ENCODE results near the gene ATP6V0E1.
"Not testable (repeated sequence)": the region's sequence is repeated elsewhere in the genome, so short reads cannot be mapped to it uniquely, and the experiment has no call there.

Gene ATP6V0E1

DNA sequence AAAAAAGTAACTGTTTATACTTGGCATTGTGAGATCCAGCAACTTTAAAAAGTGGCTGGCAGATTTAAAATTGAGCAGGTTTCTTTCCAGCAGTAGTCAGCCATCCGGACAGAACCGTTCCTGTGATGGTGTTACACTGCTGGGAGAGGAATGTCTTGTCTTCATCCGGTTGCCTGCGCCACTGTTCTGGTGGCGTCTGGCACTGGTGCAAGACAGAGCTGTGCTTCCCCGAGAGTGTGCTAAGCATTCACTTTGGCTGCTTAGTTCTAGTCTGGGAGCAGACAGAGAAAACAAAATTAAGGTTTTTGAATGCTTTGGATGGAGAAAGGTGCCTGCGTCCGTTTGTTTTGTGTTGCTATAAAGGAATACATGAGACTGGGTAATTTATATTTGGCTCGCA is 37.1 kb downstream of the ATP6V0E1 start:
- TF ChIP-seq, protein P1, sequence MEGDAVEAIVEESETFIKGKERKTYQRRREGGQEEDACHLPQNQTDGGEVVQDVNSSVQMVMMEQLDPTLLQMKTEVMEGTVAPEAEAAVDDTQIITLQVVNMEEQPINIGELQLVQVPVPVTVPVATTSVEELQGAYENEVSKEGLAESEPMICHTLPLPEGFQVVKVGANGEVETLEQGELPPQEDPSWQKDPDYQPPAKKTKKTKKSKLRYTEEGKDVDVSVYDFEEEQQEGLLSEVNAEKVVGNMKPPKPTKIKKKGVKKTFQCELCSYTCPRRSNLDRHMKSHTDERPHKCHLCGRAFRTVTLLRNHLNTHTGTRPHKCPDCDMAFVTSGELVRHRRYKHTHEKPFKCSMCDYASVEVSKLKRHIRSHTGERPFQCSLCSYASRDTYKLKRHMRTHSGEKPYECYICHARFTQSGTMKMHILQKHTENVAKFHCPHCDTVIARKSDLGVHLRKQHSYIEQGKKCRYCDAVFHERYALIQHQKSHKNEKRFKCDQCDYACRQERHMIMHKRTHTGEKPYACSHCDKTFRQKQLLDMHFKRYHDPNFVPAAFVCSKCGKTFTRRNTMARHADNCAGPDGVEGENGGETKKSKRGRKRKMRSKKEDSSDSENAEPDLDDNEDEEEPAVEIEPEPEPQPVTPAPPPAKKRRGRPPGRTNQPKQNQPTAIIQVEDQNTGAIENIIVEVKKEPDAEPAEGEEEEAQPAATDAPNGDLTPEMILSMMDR (IDR thresholded peaks at IDR 0.05; ENCODE audit: low read depth, low read length): no peak
- DNase-seq (ENCODE audit: extremely low read depth, low read depth): no peak

DNA sequence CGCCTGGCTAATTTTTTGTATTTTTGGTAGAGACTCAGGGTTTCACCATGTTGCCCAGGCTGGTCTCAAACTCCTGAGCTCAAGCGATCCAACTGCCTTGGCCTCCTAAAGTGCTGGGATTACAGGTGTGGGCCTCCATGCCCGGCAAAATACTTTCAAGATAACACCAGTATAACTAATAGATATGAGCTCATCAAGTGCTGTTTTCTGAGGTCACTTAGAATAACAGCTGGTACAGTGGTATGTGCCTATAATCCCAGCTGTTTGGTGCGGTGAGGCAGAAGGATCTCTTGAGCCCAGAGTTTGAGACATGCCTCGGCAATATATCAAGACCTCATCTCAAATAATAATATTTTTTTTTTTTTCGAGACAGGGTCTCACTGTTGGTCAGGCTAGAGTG is 42.1 kb downstream of the ATP6V0E1 start:
- TF ChIP-seq, protein P1 (IDR thresholded peaks at IDR 0.05; ENCODE audit: low read depth, low read length): no peak
- DNase-seq (ENCODE audit: extremely low read depth, low read depth): no peak

DNA sequence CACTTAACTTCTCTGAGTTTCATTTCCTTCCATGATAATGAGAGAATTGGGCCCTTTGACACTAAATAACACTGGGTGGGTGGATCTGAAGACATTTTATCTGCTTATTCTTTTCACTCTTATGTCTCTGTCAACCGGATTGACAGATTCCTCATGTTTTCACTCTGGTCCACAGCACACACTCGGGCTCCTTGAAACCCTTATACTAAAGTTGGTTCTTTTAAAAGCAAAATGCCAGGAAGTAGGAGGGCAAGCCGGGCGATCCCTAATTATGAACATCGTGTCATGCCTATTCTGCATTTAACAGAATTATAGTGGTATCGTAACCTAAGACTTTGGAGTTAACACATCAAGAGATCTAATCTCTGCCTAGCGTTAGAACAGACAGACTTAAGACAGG is 44.3 kb downstream of the ATP6V0E1 start:
- TF ChIP-seq, protein P1 (IDR thresholded peaks at IDR 0.05; ENCODE audit: low read depth, low read length): no peak
- DNase-seq (ENCODE audit: extremely low read depth, low read depth): no peak

DNA sequence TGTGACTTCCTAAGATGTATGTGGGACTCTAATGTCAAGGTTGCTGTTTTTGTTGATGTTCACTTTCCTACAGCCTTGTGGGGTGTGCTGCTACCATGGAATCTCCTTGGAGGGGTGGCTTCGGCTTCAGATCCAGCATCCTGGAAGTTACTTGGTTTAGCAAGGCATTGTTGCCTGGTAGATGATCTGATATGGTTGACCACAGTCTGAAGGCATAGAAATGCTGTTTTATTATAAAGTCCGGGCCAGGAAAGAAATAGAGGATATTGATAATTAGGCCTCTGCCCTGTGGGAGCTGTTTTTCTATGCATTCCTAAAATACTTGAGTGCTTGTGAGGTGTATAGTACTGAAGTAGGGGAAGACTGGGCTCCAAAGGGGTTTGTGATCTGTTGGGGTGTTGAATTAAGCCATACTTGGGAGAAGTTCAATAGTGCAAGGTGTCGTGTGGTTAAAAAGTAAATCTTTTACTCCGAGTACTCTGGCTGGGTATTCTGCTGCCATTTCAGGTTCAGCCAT is 45.3 kb downstream of the ATP6V0E1 start:
- no peak for DNase-seq (ENCODE audit: extremely low read depth, low read depth)
- TF ChIP-seq, protein P1 (IDR thresholded peaks at IDR 0.05; ENCODE audit: low read depth, low read length): no peak

DNA sequence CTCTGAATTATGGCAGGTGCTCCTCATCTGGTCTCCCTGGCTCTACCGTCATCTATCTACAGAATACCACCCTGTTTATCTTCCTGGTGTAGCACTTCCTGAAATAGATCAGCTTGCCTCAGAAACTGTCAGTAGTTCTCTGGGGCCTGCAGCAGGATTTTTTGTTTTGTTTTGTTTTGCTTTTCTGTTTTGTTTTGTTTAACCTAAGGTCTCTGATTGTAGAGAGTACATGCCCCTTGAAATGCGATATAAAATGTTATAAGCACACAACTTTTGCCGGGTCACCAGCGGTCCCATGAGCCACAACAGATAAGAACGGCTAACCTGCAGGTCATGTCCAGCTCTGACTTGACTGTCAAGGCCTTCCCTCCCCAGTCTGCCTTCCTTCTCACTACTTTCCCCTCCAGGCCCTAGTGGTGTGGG is 45.9 kb downstream of the ATP6V0E1 start:
- no peak for DNase-seq (ENCODE audit: extremely low read depth, low read depth)
- TF ChIP-seq, protein P1 (IDR thresholded peaks at IDR 0.05; ENCODE audit: low read depth, low read length): no peak

DNA sequence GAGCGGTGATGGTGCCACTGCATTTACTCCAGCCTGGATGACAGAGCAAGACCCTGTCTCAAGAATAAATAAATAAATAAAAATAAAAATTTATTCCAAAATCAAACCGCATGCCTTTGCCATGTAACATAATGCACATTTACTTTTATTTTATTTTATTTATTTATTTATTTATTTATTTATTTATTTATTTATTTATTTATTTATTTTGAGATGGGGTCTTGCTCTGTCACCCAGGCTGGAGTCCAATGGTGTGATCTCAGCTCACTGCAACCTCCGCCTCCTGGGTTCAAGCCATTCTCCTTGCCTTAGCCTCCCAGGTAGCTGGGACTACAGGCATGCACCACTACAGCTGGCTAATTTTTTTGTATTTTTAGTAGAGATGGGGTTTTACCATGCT is 48.5 kb downstream of the ATP6V0E1 start:
- not testable (repeated sequence) for DNase-seq (ENCODE audit: extremely low read depth, low read depth)

DNA sequence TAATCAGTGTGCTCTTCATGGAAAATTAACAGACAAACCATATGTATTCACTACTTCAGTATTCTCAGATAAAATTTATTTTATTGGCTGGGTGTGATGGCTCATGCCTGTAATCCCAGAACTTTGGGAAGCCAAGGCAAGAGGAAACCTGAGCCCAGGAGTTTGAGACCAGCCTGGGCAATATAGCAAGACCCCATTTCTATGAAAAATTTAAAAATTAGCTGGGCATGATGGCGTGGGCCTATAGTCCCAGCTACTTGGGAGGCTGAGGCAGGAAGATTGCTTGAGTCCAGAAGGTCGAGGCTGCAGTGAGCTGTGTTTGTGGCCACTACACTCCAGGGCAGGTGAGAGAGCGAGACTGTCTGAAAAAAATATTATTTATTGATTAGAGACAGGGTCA is 49.2 kb downstream of the ATP6V0E1 start:
- DNase-seq (ENCODE audit: extremely low read depth, low read depth): no peak
- TF ChIP-seq, protein P1 (IDR thresholded peaks at IDR 0.05; ENCODE audit: low read depth, low read length): no peak

DNA sequence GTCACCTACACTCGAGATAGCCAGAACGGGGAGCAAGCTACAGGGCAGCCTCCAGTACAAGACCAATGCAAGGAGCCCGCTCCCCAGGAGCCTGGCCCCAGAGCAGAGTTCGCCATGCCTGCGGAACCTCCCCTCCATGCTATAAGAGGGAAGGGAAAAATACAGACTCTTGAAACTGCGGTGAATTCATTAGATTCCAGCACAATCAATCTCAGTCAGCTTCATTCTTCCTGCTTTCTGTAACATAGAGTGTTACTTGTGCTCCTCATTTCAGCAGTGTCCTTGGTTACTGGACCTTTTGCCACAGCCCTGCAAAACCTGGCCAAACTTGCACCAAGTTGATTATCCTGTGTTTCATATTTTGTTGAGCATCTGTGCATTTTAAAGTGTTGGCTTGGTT is 50.4 kb downstream of the ATP6V0E1 start:
- DNase-seq (ENCODE audit: extremely low read depth, low read depth): no peak
- TF ChIP-seq, protein P1 (IDR thresholded peaks at IDR 0.05; ENCODE audit: low read depth, low read length): no peak
